Measurements from ENCODE around the gene PARG.
"Not testable (repeated sequence)": the region's sequence is repeated elsewhere in the genome, so short reads cannot be mapped to it uniquely, and the experiment has no call there.

DNA sequence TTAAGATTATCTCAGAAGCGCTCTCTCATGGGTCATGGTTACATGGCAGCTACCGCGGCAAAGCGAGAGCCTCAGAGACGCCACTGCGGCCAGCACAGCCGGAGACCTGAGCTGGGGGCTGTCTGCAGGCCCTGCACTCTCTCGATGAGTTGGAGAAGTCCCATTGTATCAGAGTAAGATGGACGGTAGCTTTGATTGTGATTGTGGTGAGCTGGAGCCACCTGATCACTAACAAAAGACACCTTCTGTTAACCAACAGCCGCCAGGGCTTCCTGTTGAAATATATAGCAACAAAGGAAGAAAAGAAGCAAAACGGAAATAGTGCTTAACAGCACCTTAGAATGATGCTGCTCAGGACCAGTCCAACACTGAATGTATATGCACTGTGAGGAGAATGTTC is 170.8 kb downstream of the PARG start:
- TF ChIP-seq, protein P1, sequence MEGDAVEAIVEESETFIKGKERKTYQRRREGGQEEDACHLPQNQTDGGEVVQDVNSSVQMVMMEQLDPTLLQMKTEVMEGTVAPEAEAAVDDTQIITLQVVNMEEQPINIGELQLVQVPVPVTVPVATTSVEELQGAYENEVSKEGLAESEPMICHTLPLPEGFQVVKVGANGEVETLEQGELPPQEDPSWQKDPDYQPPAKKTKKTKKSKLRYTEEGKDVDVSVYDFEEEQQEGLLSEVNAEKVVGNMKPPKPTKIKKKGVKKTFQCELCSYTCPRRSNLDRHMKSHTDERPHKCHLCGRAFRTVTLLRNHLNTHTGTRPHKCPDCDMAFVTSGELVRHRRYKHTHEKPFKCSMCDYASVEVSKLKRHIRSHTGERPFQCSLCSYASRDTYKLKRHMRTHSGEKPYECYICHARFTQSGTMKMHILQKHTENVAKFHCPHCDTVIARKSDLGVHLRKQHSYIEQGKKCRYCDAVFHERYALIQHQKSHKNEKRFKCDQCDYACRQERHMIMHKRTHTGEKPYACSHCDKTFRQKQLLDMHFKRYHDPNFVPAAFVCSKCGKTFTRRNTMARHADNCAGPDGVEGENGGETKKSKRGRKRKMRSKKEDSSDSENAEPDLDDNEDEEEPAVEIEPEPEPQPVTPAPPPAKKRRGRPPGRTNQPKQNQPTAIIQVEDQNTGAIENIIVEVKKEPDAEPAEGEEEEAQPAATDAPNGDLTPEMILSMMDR (IDR thresholded peaks at IDR 0.05; ENCODE audit: low read depth, low read length, missing input control) = not testable (repeated sequence)
- TF ChIP-seq, protein P2, sequence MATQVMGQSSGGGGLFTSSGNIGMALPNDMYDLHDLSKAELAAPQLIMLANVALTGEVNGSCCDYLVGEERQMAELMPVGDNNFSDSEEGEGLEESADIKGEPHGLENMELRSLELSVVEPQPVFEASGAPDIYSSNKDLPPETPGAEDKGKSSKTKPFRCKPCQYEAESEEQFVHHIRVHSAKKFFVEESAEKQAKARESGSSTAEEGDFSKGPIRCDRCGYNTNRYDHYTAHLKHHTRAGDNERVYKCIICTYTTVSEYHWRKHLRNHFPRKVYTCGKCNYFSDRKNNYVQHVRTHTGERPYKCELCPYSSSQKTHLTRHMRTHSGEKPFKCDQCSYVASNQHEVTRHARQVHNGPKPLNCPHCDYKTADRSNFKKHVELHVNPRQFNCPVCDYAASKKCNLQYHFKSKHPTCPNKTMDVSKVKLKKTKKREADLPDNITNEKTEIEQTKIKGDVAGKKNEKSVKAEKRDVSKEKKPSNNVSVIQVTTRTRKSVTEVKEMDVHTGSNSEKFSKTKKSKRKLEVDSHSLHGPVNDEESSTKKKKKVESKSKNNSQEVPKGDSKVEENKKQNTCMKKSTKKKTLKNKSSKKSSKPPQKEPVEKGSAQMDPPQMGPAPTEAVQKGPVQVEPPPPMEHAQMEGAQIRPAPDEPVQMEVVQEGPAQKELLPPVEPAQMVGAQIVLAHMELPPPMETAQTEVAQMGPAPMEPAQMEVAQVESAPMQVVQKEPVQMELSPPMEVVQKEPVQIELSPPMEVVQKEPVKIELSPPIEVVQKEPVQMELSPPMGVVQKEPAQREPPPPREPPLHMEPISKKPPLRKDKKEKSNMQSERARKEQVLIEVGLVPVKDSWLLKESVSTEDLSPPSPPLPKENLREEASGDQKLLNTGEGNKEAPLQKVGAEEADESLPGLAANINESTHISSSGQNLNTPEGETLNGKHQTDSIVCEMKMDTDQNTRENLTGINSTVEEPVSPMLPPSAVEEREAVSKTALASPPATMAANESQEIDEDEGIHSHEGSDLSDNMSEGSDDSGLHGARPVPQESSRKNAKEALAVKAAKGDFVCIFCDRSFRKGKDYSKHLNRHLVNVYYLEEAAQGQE (IDR thresholded peaks at IDR 0.05) = not testable (repeated sequence)
- TF ChIP-seq GABPA (IDR thresholded peaks at IDR 0.05 in 1 of 2, conservative IDR thresholded peaks at IDR 0.05 in 1 of 2); RAD21 (IDR thresholded peaks at IDR 0.05); JUND (IDR thresholded peaks at IDR 0.05); FOXA1 (IDR thresholded peaks at IDR 0.05); TAF1 (conservative IDR thresholded peaks at IDR 0.05): not testable (repeated sequence)
- TF ChIP-seq, protein P3, sequence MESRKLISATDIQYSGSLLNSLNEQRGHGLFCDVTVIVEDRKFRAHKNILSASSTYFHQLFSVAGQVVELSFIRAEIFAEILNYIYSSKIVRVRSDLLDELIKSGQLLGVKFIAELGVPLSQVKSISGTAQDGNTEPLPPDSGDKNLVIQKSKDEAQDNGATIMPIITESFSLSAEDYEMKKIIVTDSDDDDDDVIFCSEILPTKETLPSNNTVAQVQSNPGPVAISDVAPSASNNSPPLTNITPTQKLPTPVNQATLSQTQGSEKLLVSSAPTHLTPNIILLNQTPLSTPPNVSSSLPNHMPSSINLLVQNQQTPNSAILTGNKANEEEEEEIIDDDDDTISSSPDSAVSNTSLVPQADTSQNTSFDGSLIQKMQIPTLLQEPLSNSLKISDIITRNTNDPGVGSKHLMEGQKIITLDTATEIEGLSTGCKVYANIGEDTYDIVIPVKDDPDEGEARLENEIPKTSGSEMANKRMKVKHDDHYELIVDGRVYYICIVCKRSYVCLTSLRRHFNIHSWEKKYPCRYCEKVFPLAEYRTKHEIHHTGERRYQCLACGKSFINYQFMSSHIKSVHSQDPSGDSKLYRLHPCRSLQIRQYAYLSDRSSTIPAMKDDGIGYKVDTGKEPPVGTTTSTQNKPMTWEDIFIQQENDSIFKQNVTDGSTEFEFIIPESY (IDR thresholded peaks at IDR 0.05) = not testable (repeated sequence)
- TF ChIP-seq, protein P4, sequence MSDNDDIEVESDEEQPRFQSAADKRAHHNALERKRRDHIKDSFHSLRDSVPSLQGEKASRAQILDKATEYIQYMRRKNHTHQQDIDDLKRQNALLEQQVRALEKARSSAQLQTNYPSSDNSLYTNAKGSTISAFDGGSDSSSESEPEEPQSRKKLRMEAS (IDR thresholded peaks at IDR 0.05) = not testable (repeated sequence)
